Pancreas (tissue), 8 donors: ENCODE results near the gene CFAP73. TPM values are rescaled to one million over a fixed set of nuclear protein-coding genes. Genes with fewer than 3 reads are reported as not detected.

Experiments used
- microRNA-seq, 2 donors: library from miRNA; unstranded; fragments of <30 nt; microRNA quantifications; one replicate each; pipeline versions ENCODE4 to v1.1.0, GENCODE V29; 2019 to 2020
- polyA plus RNA-seq, 2 donors: library from polyadenylated mRNA; stranded (reverse); fragments of 200-250 nt; gene quantifications; one replicate each; pipeline ENCODE4 v1.2.3, GENCODE V29; 2013
- total RNA-seq, 6 donors: library from RNA; stranded (reverse); fragmentation: NEBNext Ultra II Directional in 4 of 6; extraction: Animal tissue kit (Norgen Biotek cat#: 25700) in 4 of 6; gene quantifications; one replicate each; pipeline versions ENCODE4 v1.2.1 to v1.2.4, GENCODE V29; 2021 to 2023
- donor health status: healthy with polysubstance abuse.
- donor health status: DM: no; HTN: no; CAD: no; lungs with moderate emphysema.
- donor health status: DM: no; HTN: no; CAD: no.
- donor health status: Bipolar disorder and iron deficiency.
- donor health status: DM: yes; HTN: yes; CAD: no.
- donor health status: DM: no; HTN: no; CAD: no.
- donor health status: DM: no; HTN: no; CAD: no.
- donor health status: DM: yes; HTN: yes; CAD: no.

Gene CFAP73
- total and polyA plus RNA-seq, 8 donors: 0.12 to 0.61 (median 0.23) TPM; not detected in 3

Small RNA genes within 50 kb of the gene (microRNA-seq; reads per million reads assigned to microRNA genes)
- 0 reads per million in 2 donors for gene MIR7106

Other genes with a start within 250 kb of the CFAP73 start
- gene OAS1, start 242.8 kb upstream of the CFAP73 start, total RNA-seq: 10 to 100 TPM in 1 of 6 donors, 1 to 10 TPM in 4, under 1 TPM in 1; 0.91 to 10.9 (median 3.0) TPM
- 1 to 10 TPM; 3.0 to 4.0 TPM for gene OAS1, start 242.8 kb upstream of the CFAP73 start, polyA plus RNA-seq
- 1 to 10 TPM; 2.6 to 8.8 (median 4.6) TPM for gene OAS3, start 211.2 kb upstream of the CFAP73 start, total RNA-seq
- 1 to 10 TPM; 1.7 to 2.3 TPM for gene OAS3, start 211.2 kb upstream of the CFAP73 start, polyA plus RNA-seq
- 1 to 10 TPM in 5 of 6 donors, under 1 TPM in 1; 0.79 to 3.9 (median 1.4) TPM for gene OAS2, start 171.2 kb upstream of the CFAP73 start, total RNA-seq
- gene OAS2, start 171.2 kb upstream of the CFAP73 start, polyA plus RNA-seq: under 1 TPM; 0.84 to 0.94 TPM
- 1 to 10 TPM; 3.5 to 8.1 (median 5.6) TPM for gene DTX1, start 93.0 kb upstream of the CFAP73 start, total RNA-seq
- gene DTX1, start 93.0 kb upstream of the CFAP73 start, polyA plus RNA-seq: 1 to 10 TPM; 4.0 to 6.1 TPM
- 1 to 10 TPM in 5 of 6 donors, under 1 TPM in 1; 0.79 to 4.1 (median 1.9) TPM for gene RASAL1, start 14.0 kb upstream of the CFAP73 start, total RNA-seq
- 10 to 100 TPM in 1 of 2 donors, 1 to 10 TPM in 1; 6.7 to 12.1 TPM for gene RASAL1, start 14.0 kb upstream of the CFAP73 start, polyA plus RNA-seq
- gene DDX54, start 35.8 kb downstream of the CFAP73 start, total RNA-seq: 10 to 100 TPM; 30.0 to 71.4 (median 54.6) TPM
- 10 to 100 TPM; 51.8 to 59.7 TPM for gene DDX54, start 35.8 kb downstream of the CFAP73 start, polyA plus RNA-seq
- gene RITA1, start 36.0 kb downstream of the CFAP73 start, total RNA-seq: 1 to 10 TPM; 4.8 to 8.6 (median 5.4) TPM
- gene RITA1, start 36.0 kb downstream of the CFAP73 start, polyA plus RNA-seq: 1 to 10 TPM; 5.0 to 8.9 TPM
- 10 to 100 TPM; 39.4 to 80.4 (median 52.0) TPM for gene TPCN1, start 71.7 kb downstream of the CFAP73 start, total RNA-seq
- 10 to 100 TPM; 73.1 to 83.4 TPM for gene TPCN1, start 71.7 kb downstream of the CFAP73 start, polyA plus RNA-seq
- gene SLC8B1, start 185.4 kb downstream of the CFAP73 start, total RNA-seq: 10 to 100 TPM; 13.0 to 26.8 (median 17.2) TPM
- 10 to 100 TPM; 25.9 to 39.1 TPM for gene SLC8B1, start 185.4 kb downstream of the CFAP73 start, polyA plus RNA-seq
- 10 to 100 TPM; 13.9 to 29.3 (median 17.5) TPM for gene PLBD2, start 208.9 kb downstream of the CFAP73 start, total RNA-seq
- 10 to 100 TPM; 11.4 to 11.6 TPM for gene PLBD2, start 208.9 kb downstream of the CFAP73 start, polyA plus RNA-seq